ENCODE measurements around the gene EED. TPM values are rescaled to one million over a fixed set of nuclear protein-coding genes. Genes with fewer than 3 reads are reported as not detected.

Gene EED
- total and polyA plus RNA-seq, 9 of the 15 experiments (the other 6 are each of a cell fraction or from before 2014, with no cell fraction given), result 33.0 to 110 (median 55.1) TPM

DNA sequence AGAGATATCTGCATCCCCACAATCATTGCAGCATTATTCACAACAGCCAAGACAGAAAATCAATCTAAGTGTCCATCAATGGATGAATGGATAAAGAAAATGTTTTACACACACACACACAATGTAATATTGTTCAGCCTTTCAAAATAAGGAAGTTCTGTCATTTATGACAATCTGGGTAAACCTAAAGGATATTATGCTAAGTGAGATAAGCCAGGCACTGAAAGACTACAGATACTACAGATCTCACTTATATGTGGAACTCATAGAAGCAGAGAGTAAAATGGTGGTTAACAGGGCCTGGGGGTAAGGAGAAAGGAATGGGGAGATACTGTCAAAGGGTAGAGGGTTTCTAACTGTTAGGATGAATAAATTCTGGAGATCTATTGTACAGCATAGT lies 36.0 kb upstream of the EED start (continued):
- TF ChIP-seq, protein P1, sequence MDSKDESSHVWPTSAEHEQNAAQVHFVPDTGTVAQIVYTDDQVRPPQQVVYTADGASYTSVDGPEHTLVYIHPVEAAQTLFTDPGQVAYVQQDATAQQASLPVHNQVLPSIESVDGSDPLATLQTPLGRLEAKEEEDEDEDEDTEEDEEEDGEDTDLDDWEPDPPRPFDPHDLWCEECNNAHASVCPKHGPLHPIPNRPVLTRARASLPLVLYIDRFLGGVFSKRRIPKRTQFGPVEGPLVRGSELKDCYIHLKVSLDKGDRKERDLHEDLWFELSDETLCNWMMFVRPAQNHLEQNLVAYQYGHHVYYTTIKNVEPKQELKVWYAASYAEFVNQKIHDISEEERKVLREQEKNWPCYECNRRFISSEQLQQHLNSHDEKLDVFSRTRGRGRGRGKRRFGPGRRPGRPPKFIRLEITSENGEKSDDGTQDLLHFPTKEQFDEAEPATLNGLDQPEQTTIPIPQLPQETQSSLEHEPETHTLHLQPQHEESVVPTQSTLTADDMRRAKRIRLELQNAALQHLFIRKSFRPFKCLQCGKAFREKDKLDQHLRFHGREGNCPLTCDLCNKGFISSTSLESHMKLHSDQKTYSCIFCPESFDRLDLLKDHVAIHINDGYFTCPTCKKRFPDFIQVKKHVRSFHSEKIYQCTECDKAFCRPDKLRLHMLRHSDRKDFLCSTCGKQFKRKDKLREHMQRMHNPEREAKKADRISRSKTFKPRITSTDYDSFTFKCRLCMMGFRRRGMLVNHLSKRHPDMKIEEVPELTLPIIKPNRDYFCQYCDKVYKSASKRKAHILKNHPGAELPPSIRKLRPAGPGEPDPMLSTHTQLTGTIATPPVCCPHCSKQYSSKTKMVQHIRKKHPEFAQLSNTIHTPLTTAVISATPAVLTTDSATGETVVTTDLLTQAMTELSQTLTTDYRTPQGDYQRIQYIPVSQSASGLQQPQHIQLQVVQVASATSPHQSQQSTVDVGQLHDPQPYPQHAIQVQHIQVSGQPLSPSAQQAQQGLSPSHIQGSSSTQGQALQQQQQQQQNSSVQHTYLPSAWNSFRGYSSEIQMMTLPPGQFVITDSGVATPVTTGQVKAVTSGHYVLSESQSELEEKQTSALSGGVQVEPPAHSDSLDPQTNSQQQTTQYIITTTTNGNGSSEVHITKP (IDR thresholded peaks at IDR 0.05; ENCODE audit: partially characterized antibody), result no peak
- no peak for TF ChIP-seq RHOXF2B (CRISPR knock-in tag; conservative IDR thresholded peaks at IDR 0.05)
- TF ChIP-seq PRMT5 (CRISPR knock-in tag; IDR thresholded peaks at IDR 0.05), result no peak
- TF ChIP-seq, protein P2, sequence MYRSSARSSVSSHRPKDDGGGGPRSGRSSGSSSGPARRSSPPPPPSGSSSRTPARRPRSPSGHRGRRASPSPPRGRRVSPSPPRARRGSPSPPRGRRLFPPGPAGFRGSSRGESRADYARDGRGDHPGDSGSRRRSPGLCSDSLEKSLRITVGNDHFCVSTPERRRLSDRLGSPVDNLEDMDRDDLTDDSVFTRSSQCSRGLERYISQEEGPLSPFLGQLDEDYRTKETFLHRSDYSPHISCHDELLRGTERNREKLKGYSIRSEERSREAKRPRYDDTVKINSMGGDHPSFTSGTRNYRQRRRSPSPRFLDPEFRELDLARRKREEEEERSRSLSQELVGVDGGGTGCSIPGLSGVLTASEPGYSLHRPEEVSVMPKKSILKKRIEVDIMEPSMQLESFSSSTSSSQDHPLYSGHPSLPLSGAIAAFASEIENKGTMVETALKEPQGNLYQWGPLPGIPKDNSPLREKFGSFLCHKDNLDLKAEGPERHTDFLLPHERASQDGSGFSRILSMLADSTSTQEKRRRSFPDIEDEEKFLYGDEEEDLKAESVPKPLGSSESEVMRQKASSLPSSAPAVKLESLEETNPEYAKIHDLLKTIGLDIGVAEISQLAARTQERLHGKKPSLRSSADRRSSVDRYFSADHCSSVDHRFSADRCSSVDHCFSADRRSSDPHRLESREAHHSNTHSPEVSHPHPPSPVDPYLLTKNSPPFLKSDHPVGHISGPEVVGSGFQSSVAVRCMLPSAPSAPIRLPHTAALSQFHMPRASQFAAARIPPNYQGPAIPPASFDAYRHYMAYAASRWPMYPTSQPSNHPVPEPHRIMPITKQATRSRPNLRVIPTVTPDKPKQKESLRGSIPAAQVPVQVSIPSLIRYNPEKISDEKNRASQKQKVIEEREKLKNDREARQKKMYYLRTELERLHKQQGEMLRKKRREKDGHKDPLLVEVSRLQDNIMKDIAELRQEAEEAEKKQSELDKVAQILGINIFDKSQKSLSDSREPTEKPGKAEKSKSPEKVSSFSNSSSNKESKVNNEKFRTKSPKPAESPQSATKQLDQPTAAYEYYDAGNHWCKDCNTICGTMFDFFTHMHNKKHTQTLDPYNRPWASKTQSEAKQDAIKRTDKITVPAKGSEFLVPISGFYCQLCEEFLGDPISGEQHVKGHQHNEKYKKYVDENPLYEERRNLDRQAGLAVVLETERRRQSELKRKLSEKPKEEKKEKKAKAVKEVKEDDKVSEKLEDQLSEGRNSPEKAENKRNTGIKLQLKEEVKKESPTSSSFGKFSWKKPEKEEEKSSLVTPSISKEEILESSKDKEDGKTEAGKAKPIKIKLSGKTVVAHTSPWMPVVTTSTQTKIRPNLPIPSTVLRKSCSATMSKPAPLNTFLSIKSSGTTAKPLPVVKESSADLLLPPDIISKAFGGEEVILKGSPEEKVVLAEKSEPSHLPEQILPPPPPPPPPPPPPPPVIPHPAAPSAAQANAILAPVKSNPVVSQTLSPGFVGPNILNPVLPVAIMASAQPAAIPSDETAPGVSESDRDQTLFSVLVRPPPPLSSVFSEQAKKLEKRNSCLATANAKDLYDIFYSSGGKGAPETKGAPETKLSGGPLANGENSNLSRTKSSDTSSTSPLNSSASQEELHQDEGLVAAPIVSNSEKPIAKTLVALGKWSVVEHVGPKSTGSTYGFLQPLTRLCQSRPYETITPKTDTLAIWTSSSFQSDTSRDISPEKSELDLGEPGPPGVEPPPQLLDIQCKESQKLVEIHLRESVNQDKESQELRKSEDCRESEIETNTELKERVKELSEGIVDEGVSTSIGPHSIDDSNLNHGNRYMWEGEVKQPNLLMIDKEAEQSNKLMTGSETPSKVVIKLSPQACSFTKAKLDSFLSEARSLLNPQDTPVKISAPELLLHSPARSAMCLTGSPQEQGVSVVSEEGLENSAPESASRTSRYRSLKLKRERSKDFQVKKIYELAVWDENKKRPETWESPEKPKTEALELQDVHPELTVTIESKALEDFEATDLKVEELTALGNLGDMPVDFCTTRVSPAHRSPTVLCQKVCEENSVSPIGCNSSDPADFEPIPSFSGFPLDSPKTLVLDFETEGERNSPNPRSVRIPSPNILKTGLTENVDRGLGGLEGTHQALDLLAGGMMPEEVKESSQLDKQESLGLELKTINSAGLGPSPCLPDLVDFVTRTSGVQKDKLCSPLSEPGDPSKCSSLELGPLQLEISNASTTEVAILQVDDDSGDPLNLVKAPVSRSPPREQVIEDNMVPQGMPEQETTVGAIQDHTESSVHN (IDR thresholded peaks at IDR 0.05; ENCODE audit: borderline replicate concordance in 1 of 2, low read depth in 1 of 2), result 0 out of 4 replicates have a peak, but pooled peaks of 1 of the 2 experiments have one; percentile 58
- TF ChIP-seq ZNF146 (CRISPR knock-in tag; IDR thresholded peaks at IDR 0.05; ENCODE audit: unreplicated experiment), result no peak
- no peak for TF ChIP-seq PHF21A (IDR thresholded peaks at IDR 0.05; ENCODE audit: borderline replicate concordance, low read depth)
- TF ChIP-seq NBN (IDR thresholded peaks at IDR 0.05; ENCODE audit: low read depth), result no peak
- TF ChIP-seq, protein P3, sequence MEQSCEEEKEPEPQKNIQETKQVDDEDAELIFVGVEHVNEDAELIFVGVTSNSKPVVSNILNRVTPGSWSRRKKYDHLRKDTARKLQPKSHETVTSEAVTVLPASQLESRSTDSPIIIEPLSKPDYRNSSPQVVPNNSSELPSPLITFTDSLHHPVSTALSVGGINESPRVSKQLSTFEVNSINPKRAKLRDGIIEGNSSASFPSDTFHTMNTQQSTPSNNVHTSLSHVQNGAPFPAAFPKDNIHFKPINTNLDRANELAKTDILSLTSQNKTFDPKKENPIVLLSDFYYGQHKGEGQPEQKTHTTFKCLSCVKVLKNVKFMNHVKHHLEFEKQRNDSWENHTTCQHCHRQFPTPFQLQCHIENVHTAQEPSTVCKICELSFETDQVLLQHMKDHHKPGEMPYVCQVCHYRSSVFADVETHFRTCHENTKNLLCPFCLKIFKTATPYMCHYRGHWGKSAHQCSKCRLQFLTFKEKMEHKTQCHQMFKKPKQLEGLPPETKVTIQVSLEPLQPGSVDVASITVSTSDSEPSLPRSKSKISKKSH (CRISPR knock-in tag; IDR thresholded peaks at IDR 0.05), result no peak
- TF ChIP-seq SRF (CRISPR knock-in tag; IDR thresholded peaks at IDR 0.05), result no peak
- TF ChIP-seq XRCC5 (IDR thresholded peaks at IDR 0.05; ENCODE audit: low read depth, low read length), result no peak
